Stimulated activated CD4-positive, alpha-beta T cell treated with anti-CD3 and anti-CD28 coated beads, Interleukin-1b, Interleukin-23, amount 100 ng/mL, for 1 hour (primary cell): ENCODE results near the gene PLEKHH1.

Source experiments
- DNase-seq, 2 donors: peaks; one replicate each; pipeline ENCODE4 v3.0.0-alpha.2; 2020; ENCODE audit warnings: low read depth in 2 of 2

PLEKHH1 gene

DNA sequence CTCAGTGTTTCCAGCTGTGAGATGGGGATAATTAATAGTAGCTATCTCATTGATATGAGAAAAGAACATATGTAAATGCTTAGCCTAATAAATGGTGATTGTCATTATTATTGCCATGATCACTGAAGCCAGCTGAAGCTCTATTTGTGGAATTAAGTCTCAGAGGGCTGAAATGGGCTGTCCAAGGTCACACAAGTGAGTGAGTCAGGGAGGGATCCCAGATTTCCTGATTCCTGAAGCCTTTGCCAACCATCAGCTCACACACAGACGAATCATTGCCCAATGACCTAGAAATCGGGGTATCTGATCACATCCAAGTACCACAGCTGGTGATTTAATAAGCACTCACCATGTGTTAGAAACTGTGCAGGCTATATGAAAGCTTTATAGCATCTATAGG is 23.0 kb upstream of the PLEKHH1 start:
- DNase-seq, result no peak

DNA sequence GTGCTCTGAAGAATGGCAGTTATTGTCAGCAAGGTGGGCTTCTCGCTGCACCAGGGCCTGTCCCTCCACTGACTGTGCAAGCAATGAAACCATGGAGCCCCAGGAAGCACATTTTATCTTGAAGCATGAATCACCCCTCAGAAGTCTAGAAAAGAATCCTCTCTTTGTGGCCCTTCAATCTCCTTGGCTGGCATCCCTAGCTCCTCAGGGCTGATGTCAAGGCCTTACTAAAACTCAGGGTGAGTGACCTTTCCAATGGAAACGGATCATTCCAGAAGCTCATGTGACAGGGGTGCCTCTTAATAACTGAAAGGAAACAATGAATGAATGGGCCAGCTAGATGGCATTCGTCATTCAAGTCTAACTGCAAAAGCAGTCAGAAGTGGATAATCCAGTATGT is 22.3 kb upstream of the PLEKHH1 start:
- DNase-seq, result no peak

GRCh38 chr14:67512463-67513310 is 20.4 kb upstream of the PLEKHH1 start:
- no peak for DNase-seq

DNA sequence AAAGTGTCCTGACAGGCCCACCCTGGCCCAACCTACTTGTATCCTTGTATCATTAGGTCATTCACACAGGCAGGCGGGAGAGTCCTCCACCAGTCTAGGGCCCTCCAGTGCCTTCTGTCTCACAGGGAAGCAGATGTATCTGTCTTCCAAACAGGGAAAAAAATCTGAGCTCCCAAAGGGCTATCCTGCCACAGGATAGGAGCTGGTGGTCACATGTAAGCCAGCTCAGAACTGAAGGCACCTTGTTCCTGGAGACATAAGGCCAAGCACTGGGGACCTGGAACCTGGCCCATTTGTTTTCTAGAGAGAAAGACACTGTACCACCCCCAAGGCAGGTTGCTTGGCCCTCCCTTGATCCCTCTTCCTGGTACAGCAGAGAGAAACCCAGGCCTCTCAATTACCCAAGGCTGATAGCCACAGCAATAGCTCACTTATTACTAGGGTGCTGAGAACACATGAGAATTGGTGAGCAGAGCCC is 19.4 kb upstream of the PLEKHH1 start:
- DNase-seq, result no peak

- no peak for DNase-seq
These were observed 18.9 kb upstream of the PLEKHH1 start for GRCh38 chr14:67514203-67514607.

DNA sequence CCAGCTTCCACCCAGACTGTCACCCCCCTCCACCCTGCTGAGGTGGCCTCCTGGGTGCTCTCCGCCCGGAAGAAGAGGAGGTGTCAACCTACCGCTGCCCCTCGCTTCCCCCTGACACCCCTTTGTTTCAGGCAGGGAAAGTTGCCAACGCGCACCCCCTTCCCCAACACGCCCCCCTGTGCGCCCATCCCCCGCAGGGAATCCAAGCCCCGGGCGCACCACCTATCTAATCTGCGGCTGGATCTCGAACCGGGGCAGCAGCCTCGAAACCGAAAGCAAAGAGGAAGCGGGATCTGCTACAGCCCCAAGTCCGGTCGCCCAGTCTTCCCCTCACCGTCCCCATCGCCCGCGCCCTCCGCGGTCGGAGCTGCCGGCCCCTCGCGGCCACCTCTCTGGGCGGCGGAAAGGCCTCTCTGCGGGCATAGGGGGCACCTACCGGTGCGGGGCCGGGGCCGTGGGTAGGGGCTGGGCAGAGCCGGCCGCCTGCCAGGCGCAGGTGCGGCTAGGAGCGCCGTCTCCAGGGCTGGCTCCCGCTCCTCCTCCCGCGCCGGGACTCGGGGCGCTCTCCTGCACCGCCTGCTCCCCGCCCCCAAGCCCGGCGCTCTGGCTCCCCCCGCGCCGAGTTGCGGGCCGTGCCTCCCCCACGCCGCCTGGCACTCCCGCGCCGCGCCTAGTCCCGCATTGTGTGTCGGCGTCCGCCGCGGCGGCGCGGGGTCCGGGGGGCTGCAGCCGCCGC is 18.3 kb upstream of the PLEKHH1 start:
- no peak for DNase-seq

DNA sequence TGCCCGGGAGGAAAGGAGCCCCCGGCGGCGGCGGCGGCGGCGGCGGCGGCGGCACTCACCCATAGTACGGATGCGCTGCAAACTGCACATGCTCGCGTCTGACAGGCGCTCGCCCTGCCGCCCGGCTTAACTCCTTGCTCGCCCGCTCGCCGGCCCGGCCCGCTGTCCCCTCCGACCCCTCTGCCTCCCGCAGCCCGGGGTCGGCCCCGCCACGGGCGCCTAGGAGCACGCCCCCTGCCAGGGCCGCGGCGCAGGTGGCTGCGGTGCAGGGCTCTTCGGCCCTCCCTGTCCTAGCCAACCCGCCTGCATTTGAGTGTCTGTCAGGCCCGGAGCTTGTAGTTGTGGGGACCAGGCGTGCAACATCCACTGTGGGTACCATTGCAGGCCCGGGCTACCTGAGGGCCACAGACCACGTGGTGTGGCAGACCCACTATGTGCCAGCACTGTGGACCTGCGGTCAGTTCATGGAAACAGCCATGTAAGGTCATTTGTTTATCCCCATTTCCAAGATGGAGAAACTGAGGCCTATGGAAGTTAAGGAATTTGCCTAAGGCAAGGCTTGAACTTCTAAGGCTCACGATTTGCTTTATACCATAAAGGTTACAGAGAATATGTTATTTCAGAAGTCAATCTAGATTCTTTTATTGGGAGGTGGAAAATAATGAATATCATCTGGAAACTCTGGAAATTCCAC is 17.6 kb upstream of the PLEKHH1 start:
- DNase-seq, result no peak

DNA sequence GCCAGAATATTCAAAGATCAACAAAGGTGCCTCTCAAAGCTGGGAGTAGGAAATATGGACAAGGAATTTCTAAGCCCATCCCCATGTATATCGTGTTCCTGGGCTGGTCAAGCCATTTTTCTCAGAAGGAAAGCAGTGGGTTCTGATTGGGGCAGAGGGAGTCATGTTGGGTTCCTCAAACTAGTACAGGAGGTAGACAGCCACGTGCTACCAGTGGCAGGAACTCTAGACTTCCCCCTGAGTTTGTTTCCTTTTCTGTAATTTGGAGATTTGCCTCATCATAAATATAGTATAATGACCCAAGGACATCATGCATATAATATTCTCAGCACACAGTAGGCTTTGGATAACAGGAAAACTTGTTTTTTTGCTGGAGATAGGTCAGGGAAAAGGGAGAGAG is 16.4 kb upstream of the PLEKHH1 start:
- no peak for DNase-seq

- DNase-seq, result no peak
These were observed 16.0 kb upstream of the PLEKHH1 start for GRCh38 chr14:67517083-67517482.

GRCh38 chr14:67519406-67519805 is 13.7 kb upstream of the PLEKHH1 start:
- no peak for DNase-seq

GRCh38 chr14:67520482-67520881 is 12.6 kb upstream of the PLEKHH1 start:
- DNase-seq, result no peak

DNA sequence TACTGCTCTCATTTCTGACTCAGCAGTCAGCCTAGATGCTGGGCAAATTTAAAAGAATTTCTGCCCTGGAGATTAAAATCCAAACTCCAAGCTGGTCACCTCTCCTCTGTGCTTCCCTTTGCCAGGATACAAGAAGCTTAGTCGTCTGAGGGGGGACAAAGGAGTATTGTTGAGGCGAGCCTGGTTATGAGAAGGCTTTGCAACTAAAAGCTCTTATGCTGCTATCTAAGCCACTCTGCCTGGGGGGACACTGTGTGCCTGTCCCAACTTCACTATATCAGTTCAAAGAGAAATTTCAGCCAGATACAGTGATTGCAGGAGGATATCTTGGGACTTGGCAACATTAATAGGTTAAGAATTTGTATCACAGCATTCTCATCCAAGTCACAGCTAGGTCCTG is 10.8 kb upstream of the PLEKHH1 start:
- DNase-seq, result no peak

DNA sequence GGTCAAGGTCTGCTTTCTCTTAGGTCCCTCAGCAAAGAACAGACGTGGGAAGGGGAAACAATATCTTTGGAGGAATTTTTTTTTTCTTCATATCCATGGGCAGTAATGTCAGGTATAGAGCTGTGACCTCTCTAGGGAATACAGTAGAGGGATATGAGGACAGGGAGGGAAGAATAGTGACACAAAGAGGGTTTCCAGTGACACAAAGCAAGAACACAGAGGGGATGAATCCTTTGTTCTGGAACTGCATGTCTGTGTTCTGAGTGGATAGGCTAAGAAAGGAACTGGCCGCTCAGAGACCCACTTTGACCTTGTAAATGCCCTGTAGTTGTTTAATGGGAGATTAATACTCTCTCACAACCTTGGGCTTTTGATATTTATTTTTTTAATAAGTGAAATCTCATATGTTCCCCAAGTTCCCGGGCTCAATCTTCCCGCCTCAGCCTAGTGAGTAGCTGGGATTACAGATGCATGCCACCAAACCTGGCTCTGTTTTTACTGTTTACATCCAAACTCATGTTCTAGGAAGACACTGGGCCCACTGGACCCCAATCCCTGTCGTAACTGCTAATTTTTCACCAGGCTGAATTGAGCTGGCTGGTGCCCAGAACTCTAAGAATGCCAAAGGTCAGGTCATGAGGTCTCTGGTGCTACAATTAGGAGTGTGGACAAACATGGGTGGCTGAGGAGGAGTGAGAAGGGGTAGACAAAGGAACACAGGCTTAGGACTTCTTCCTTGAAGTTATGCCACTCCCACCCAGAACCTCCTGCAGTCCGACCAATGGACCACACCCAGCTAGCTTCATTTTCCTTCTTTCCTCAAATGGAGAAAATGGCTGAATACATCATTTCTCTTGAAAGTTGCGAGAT is 9.1 kb upstream of the PLEKHH1 start:
- no peak for DNase-seq

- DNase-seq, result no peak
These were observed 8.5 kb upstream of the PLEKHH1 start for GRCh38 chr14:67524634-67524963.

DNA sequence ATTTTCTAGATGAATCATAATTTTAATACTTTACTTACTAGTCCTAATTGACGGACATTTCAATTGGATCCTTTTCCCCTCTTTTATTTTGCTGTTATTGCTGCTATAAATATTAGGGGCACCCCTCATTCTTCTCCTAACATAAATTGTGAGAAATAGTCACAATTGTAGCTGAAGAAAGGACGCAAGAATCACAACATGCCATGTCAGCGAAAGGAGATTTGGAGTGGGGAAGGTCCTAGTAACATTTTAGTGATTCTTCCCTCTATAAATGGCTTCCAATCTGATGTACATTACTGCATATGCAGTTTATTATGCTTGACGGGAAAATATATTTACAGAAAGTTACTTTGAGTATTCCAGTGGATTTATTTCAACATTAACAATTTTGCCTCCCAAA is 7.7 kb upstream of the PLEKHH1 start:
- no peak for DNase-seq

DNA sequence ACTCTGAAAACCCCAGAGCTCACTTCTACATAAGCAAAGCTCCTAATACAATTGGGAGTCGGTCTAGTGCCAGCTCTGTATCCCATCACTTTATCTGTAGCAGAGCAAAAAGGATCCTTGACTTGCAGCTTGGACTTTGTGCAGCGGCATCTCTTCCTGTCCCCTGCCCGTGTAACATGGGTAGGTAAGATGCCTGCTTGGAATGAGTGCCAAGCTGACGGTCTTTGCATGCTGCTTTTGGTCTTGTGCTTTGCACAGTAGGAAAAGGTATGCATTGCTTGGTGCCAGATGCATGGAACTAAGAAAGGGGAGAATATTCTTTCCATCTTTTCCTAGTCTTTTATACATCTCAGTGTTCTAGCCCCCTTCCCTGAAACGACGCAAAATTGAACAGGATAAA is 6.9 kb upstream of the PLEKHH1 start:
- no peak for DNase-seq

DNA sequence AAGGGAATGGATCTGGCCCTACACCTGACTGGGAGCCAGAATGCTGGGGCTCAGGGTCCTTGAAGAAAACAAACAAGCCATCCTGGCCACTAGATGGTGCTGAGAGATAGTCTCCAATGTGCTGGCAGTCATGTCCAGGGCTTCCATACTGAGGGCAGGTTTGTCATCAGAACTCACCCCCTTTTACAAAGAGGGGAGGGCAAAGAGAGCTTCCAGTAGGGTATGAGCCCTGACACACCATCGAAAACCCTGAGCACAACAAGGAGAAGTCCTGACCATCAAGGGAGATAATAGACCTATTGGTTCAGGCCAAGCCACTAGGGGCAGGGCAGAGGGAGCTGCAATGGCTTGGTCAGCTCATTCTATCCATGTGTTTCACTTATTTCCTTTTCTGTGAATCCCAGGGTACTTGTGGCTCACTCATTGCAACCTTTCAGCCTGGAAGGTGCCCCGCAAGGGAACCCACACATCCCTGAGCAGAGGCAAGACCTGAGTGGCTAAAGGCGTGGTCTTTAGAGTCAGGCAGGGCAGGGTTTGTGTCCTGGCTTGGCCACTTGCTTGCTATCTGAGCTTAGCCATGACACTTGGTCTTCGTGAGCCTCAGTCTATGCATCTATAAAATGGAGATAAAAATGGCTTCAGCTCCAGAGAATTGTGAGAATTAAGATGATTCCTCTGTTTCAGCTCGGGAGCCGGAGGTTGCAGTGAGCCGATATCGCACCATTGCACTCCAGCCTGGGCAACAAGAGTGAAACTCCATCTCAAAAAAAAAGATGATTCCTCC is 6.2 kb upstream of the PLEKHH1 start:
- DNase-seq, result no peak

DNA sequence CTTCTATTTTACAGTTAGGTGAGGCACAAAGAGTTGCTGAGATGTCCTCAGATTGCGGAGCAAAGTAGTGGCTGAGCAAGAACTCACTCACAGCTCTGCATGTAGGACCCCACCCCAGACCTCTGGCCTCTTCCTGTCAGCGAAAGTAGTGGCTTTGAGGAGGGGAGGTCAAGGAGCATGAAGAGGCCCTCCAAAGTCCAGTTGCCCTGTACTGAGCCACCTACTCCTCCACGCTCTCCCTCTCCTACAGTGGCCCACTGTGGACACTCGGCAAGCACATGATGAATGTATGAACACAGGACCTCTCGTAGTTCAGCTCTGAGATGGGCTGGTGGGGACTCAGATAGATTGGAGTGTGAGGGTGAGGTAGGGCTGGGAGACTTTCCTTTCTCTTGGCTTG is 5.3 kb upstream of the PLEKHH1 start:
- no peak for DNase-seq

DNA sequence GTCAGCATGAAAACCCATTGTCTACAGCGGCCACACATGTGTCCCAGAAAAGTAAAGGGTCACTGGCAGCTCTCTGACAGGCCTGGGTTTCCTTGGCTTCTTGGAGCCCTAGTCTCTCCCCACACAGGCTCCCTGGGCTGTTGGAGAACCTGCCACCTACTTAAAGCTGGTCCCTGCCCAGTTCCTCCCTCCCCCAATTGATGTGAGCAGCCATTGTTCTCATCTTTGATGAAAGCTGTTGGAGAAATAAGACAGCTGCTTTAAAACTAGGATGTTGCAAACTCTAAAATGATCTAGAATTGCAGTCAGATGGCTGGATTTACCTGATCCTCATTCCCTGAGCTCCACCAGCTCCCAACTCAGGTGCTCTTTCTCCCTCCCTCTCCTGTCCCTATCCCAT is 4.8 kb upstream of the PLEKHH1 start:
- no peak for DNase-seq

DNA sequence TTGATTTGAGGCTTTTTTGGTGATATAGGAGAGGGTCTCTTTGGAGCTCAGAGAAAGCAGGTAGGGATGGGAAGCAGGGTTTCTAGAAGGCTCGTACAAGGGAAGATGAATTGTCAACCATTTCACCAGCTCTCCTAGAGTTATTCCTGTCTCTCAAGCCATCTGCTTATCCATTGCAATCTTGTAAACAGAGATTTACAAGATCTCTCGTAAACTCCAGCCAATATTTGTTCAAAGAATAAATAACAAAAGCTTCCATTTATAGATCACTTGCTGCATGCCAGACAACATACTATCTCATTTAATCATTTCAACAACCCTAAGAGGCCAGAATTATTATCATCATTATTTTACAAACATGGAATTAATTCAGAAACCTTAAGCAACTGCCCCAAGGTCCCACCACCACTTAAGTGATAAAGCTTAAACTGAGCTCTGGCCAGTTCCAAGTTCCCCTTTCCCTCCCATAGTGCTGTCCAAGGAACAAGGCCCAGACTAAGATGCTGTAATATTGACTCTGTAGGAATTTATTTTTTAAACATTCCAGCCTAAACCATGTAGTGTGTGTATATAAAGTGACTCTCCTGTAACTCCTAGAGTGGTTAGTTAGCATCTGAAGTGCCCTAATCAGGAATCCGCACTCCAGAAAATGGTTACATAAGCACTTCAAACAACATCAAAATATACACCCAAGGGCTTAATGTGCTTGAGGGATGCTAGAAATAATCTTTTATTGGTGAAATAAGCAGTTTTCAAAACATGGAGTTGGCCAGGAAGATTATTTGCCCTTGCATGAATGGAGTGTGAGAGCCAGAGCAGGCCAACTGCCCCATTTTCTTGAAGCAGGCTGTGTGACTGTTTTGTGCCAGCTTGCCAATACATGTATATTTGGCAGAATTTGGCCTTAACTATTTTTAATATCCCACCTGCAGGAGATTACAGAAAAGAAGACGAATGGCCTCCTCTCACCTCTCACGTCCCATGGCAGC is 2.8 kb upstream of the PLEKHH1 start:
- DNase-seq, result no peak
